CMK (cell line): ENCODE measurements around the gene GSG1L2.

ENCODE experiments used
- DNase-seq: peaks from one replicate; pipeline ENCODE4 v3.0.0-alpha.2; 2010; ENCODE audit warnings: low read depth

Gene GSG1L2

DNA sequence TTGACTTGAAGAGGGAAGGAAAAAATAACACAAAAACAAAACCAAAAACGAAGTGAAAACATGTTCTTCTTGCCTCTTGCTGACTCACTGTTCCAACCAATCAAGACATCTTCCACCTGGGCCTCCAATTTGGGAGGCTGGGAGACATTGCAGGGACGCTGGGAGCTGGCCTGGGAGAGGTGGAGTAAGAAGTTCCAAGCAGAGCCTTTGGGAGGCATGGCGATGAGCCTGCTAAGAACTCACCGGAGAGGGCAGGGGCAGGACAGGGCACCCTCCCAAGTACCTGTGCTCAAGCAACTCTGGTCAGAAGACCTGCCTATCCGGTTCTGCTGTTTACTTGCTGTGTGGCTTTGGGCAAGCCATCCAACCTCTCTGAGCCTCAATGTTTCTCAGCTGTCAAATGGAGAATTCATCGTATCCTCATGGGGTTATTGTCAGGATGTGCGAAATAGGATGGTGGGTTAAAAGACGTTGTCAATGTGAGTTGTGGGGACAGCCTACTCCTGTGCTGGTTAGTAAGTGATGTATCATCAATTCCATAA is 3.0 kb upstream of the GSG1L2 start:
- DNase-seq = no peak

DNA sequence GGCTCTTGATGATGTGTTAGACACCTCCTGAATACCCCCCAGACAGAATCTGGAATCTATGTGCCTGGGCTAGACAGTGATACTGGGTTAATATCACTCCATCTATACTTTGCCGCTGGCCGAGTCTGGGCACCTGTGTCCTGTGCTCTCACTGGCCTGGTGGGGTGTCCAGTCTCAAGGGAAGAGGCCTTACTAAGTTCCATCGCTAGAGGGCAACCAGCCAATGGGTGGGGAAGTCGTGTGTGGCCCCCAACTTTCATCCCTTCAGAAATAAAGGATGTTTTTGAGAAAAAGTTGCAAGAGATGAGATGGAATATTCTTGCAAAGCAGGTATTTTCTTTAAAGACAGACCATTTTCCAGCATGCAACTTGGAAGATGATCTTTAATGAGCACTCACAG is 2.2 kb upstream of the GSG1L2 start:
- no peak for DNase-seq

- no peak for DNase-seq
Measured at GRCh38 chr17:9820448-9820847, 1.4 kb downstream of the GSG1L2 start.

- DNase-seq = no peak
Measured at GRCh38 chr17:9818760-9819159, 3.1 kb downstream of the GSG1L2 start.

GRCh38 chr17:9817086-9817485 is 4.8 kb downstream of the GSG1L2 start:
- no peak for DNase-seq

- DNase-seq = no peak
Measured at GRCh38 chr17:9816472-9816871, 5.4 kb downstream of the GSG1L2 start.

- no peak for DNase-seq
Measured at GRCh38 chr17:9814337-9814945, 7.4 kb downstream of the GSG1L2 start.

- no peak for DNase-seq
Measured at GRCh38 chr17:9813166-9813565, 8.7 kb downstream of the GSG1L2 start.

- DNase-seq = no peak
Measured at GRCh38 chr17:9811537-9811936, 10.3 kb downstream of the GSG1L2 start.

GRCh38 chr17:9811086-9811485 is 10.8 kb downstream of the GSG1L2 start:
- no peak for DNase-seq

GRCh38 chr17:9810100-9810949 is 11.6 kb downstream of the GSG1L2 start:
- no peak for DNase-seq

DNA sequence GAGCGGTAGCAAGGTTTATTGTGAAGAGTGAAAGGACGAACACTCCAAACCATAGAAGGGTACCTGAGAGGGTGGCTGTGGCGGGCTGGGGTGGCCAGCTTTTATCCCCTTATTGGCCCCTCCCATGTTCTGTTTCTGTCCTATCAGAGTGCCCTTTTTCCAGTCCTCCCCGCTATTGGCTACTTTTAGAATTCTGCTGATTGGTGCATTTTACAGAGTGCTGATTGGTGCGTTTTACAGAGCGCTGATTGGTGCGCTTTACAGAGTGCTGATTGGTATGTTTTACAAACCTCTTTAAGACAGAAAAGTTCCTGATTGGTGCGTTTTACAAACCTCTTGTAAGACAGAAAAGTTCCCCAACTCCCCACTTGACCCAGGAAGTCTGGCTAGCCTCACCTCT is 12.5 kb downstream of the GSG1L2 start:
- no peak for DNase-seq

GRCh38 chr17:9806699-9807098 is 15.2 kb downstream of the GSG1L2 start:
- no peak for DNase-seq

- no peak for DNase-seq
Measured at GRCh38 chr17:9805769-9806168, 16.1 kb downstream of the GSG1L2 start.

DNA sequence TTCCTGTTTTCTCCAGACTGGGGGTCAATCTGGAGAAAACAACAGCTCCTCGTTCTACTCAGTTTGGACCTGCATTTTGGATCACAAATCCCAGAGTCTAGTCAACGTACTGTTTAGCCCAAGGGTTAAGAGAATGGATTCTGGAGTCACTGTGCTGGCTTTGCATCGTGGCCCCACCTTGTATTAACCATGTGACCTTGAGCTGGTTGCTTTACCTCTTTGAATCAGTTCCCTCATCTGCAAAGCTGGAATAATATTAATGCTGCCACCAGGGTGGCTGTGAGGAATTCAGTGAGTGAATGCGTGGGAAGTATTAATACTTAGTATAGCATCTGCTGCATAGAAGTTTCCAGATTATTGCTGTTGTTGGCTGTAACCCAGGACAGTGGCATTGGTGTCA is 19.2 kb downstream of the GSG1L2 start:
- no peak for DNase-seq

- DNase-seq = no peak
Measured at GRCh38 chr17:9802294-9802693, 19.6 kb downstream of the GSG1L2 start.

DNA sequence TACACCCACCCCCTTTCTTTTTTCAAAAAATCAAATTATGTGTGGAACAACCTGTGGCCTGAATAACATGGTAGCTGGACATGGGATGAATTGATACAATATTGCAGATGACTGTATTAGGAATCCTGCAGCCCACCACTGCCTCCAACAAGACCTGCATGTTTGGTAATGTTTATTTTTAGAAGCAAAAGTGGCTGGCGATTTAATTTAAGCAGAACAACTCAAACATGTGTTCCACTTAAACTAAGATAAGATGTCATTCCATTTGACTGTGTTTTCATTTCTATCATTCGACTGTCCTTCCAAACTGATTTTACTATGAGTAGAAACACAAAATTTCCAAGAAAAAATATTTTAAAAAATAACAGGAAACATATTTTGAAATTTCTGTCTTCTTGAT is 20.4 kb downstream of the GSG1L2 start:
- no peak for DNase-seq

DNA sequence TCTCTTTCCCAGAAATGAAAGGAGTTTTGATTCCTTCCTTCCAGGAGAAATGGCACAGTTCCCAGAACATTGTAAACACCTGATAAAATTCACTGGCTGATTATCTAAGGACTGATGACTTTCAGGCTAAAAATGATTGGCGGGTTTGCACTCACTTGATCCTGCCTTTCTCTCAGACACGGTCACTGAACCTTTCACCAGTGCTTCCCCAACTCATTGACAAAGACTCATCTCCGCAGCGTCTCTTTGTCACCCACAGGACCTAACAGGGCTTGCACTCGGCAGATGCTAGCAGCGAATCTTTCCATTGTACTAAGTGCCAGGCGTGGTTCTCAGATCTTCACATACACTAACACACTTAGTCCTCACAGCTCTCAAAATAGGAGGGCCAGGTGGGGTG is 23.2 kb downstream of the GSG1L2 start:
- DNase-seq = no peak

DNA sequence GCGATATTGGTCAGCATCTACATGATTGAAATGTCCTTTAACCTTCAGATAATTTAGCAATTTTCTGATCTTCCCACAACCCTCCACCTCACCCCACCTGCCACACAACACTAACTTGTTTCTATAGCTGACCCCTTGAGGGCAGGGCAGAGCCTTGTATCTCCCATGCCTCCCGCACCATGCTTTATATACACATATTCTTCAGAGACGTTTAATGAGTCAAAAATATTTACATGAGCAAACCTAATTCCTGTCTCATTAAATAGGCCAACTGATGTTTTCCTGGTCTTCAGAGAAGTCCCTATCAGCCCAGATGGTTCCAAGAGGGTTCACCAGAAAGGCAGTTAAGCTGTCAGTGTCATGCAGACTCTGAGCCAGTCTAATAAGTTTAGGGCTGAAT is 23.9 kb downstream of the GSG1L2 start:
- no peak for DNase-seq

GRCh38 chr17:9792181-9792840 is 29.6 kb downstream of the GSG1L2 start:
- DNase-seq = no peak

DNA sequence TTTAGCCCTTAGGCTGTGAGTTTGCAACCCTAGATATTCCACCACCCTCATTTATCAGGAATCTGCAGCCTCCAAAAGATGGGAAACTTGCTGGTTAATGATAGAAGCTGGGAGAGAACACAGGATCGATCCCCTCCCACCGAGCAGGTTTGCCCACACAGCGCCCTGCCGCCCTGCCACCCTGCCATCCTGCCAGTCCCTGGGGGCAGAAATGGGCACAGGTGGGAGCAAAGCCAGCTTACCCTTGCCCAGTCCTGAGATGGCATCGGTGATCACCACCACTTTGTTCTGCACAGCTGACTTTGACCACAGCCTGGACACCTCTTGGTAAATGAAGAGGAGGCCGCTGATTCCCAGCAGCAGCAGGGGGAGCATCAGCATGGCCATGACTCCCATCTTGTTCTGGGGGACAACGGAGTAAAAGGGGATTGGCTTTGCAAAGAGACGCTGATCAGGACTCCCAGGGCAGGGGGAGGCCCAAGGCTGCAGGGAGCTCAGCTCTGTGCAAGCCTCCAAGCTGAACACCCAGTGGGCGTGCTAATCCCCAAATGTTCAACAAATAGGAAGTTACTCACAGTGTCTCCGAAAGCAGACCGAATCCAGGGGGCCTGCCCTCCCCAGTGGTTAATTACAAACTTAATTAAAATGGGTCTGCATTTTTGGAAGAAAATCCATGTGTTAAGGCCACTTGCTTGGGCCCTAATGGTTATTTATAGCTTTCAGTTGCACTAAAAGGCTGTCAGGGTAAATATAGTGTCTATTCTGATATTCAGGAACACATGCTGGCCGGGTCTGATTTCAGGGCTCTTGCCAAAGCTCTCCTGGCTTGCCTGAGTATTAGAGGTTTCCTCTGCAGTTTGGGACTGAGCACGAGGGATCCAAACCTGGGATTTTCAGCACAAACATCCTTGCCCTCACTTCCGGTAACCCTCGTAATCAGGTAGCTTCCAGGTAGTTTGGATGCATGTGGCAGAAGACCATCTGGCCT is 30.7 kb downstream of the GSG1L2 start, which contains the start of gene DHRS7C:
TSS of gene DHRS7C (minus strand) at position 704 of the 988 bp plus-strand sequence. CDS start at position 396, 308 bp downstream.
- no peak for DNase-seq

- no peak for DNase-seq
Measured at GRCh38 chr17:9790316-9790715, 31.6 kb downstream of the GSG1L2 start.
